Measurements from ENCODE around the gene TSPAN17.

TSPAN17 gene

DNA sequence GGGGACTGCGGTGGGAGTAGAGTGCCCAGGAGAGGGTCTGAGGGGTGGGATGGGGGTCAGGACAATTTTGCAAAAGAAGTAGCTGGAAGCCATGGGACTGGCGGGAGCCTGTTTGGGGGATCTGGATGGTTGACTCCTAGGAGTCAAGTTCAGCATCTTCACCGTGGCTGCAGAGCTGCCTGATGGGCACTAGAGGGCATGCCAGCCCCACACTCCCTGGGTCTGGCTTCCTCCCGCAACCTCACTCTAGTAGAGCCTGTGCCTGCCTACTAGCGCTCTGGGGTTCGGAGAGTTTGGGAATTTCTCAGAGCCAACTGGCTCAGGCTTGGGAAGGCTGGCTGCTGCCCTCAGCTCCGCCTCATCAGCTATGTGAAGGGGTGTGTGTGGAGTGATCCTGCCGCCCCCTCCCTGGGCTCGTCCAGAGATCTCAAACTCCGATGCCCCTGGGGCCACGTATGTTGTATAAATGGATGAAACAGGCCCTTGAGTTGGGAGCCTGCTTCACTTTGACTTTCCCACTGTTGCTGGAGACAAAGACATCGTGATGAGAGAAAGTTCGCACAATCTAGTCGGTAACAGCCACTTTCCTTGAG is 10.8 kb downstream of the TSPAN17 start:
- H3K4me1 ChIP-seq (ENCODE audit: control insufficient read depth, insufficient read depth, low read length), result no peaks in the 10 kb centered on the region
- no peaks in the 10 kb centered on the region for H3K27me3 ChIP-seq (ENCODE audit: control insufficient read depth, insufficient read depth, low read length)
- H3K9me3 ChIP-seq (ENCODE audit: control insufficient read depth, insufficient read depth, low read length), result no peaks in the 10 kb centered on the region
- peaks cover 17% of the 10 kb centered on the region for H3K36me3 ChIP-seq (ENCODE audit: control insufficient read depth, insufficient read depth, low read length)
- no peak overlapping the region for H3K9ac ChIP-seq (ENCODE audit: low read depth, low read length)
- no peak overlapping the region for H3K4me3 ChIP-seq (ENCODE audit: low read depth, low read length)

GRCh38 chr5:176658817-176659511 is 11.7 kb downstream of the TSPAN17 start:
- no peaks in the 10 kb centered on the region for H3K27me3 ChIP-seq (ENCODE audit: control insufficient read depth, insufficient read depth, low read length)
- H3K9ac ChIP-seq (ENCODE audit: low read depth, low read length), result no peak overlapping the region
- H3K9me3 ChIP-seq (ENCODE audit: control insufficient read depth, insufficient read depth, low read length), result no peaks in the 10 kb centered on the region
- no peak overlapping the region for H3K4me3 ChIP-seq (ENCODE audit: low read depth, low read length)
- H3K4me1 ChIP-seq (ENCODE audit: control insufficient read depth, insufficient read depth, low read length), result no peaks in the 10 kb centered on the region
- peaks cover 15% of the 10 kb centered on the region for H3K36me3 ChIP-seq (ENCODE audit: control insufficient read depth, insufficient read depth, low read length)

DNA sequence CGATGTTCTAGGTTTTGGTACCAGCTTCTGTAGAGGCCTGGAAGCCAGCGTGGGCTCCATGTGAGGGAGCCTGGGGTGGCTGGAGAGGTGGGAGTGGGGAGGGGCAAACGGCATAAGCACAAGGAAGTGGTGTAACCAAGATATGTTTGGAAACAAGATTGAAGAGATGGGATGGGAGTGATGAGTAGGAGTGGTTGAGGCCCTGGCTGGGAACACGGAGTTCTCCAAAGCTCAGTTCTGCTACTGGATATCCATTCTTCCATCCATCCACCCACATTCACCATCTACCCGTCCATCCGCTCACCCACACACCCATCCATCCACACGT is 12.2 kb downstream of the TSPAN17 start:
- no peak overlapping the region for H3K9ac ChIP-seq (ENCODE audit: low read depth, low read length)
- no peaks in the 10 kb centered on the region for H3K9me3 ChIP-seq (ENCODE audit: control insufficient read depth, insufficient read depth, low read length)
- no peak overlapping the region for H3K4me3 ChIP-seq (ENCODE audit: low read depth, low read length)
- H3K27me3 ChIP-seq (ENCODE audit: control insufficient read depth, insufficient read depth, low read length), result no peaks in the 10 kb centered on the region
- peaks cover 15% of the 10 kb centered on the region for H3K36me3 ChIP-seq (ENCODE audit: control insufficient read depth, insufficient read depth, low read length)
- no peaks in the 10 kb centered on the region for H3K4me1 ChIP-seq (ENCODE audit: control insufficient read depth, insufficient read depth, low read length)

DNA sequence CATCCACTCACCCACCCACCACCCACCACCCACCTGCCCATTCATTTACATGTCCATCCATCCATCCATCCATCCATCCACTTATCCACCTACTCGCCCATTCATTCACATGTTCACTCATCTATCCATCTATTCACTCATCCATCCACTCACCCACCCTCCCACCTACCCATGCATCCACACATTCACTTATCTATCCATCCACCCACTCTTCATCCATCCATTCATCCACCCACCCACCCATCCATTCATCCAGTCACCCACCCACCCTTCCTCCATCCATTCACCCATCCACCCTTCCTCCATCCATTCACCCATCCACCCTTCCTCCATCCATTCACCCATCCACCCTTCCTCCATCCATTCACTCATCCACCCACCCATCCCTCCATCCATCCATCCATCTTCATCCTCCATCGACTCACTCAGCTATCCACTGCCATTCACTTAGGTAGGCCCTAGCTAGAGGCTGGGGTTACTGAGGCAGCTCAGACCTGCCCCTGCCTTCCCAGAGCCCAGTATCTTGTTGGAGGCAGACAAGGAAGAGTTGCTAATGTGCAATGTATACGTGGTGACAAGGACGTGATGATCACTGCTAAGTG is 12.7 kb downstream of the TSPAN17 start:
- H3K27me3 ChIP-seq (ENCODE audit: control insufficient read depth, insufficient read depth, low read length), result no peaks in the 10 kb centered on the region
- H3K36me3 ChIP-seq (ENCODE audit: control insufficient read depth, insufficient read depth, low read length), result peaks cover 12% of the 10 kb centered on the region
- no peaks in the 10 kb centered on the region for H3K4me1 ChIP-seq (ENCODE audit: control insufficient read depth, insufficient read depth, low read length)
- no peak overlapping the region for H3K9ac ChIP-seq (ENCODE audit: low read depth, low read length)
- no peaks in the 10 kb centered on the region for H3K9me3 ChIP-seq (ENCODE audit: control insufficient read depth, insufficient read depth, low read length)
- no peak overlapping the region for H3K4me3 ChIP-seq (ENCODE audit: low read depth, low read length)

DNA sequence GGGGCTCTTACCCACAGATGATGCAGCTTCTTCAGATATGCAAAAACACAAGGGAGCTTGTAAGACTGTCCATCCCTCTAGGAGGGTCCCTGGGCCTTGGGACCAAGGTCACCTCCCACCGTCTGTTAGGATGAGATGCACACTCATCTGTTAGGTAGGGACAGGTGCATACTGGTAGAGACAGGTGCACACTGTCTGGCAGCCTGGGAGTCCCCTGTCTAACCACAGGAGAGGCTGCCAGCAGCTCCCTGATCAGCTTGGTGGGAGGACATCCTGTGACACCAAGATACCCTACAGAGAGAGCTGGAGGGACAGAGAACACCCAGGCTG is 13.2 kb downstream of the TSPAN17 start:
- Histone ChIP-seq H3K9me3 (ENCODE audit: control insufficient read depth, insufficient read depth, low read length) (no peaks in the 10 kb centered on the region), H3K4me3 (ENCODE audit: low read depth, low read length) (no peak overlapping the region), H3K9ac (ENCODE audit: low read depth, low read length) (no peak overlapping the region), H3K4me1 (ENCODE audit: control insufficient read depth, insufficient read depth, low read length) (no peaks in the 10 kb centered on the region), H3K36me3 (ENCODE audit: control insufficient read depth, insufficient read depth, low read length) (peaks cover 12% of the 10 kb centered on the region), H3K27me3 (ENCODE audit: control insufficient read depth, insufficient read depth, low read length) (no peaks in the 10 kb centered on the region)

DNA sequence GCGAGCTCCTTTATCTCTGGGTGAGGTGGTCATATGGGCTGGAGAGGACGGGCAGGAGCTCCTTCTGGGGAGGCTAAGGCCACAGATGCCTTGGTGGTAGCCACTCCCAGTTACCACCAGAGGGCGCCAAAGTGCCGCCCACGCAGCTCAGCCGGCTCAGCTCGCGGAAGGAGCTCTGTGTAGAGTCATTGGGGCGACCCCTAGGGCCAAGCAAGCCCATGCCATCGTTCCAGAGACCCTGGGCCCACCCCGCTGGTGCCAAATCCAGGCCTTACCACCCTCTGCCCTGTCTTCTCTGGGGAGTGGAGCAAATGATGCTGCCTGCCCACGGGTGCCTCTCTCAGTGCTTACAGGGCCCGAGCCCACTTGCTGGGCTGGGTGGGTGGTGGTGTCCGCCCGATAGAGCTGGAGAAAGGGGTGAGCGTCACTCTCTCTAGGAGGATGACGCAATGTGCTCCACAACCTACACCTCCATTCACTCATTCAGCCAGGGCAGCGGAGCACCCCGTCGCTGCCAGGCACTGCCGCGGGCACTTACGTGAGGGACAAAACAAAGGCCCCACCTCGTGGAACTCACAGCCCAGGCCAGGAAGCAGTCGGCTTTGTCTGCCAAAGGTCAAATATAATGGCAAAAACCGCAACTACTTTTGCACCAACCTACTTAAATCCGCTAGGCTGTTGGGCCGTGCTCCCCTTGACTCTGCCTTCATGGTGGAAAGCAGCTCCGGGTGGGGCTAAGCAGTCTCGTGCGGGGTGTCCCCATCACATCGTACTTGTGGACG is 13.8 kb downstream of the TSPAN17 start:
- H3K36me3 ChIP-seq (ENCODE audit: control insufficient read depth, insufficient read depth, low read length), result peaks cover 12% of the 10 kb centered on the region
- no peak overlapping the region for H3K4me3 ChIP-seq (ENCODE audit: low read depth, low read length)
- H3K9me3 ChIP-seq (ENCODE audit: control insufficient read depth, insufficient read depth, low read length), result no peaks in the 10 kb centered on the region
- H3K27me3 ChIP-seq (ENCODE audit: control insufficient read depth, insufficient read depth, low read length), result no peaks in the 10 kb centered on the region
- no peaks in the 10 kb centered on the region for H3K4me1 ChIP-seq (ENCODE audit: control insufficient read depth, insufficient read depth, low read length)
- no peak overlapping the region for H3K9ac ChIP-seq (ENCODE audit: low read depth, low read length)

DNA sequence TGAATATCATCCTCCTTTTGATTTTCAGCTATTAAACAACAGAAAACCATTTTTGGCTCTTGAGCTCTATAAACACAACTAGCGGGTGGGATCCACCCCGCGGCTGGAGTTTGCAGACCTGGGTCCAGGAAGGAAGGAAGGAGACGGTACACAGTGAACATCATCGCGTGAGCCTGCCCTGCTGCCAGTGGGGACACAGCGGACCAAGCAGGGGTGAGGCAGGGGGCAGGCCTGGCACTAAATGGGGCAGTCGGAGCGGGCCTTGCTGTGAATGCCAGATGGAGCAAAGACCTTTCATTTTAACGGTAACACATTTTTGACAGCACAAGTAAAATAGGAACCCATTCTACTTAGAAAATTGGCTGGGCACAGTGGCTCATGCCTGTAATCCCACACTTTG is 14.4 kb downstream of the TSPAN17 start:
- no peak overlapping the region for H3K4me3 ChIP-seq (ENCODE audit: low read depth, low read length)
- H3K9ac ChIP-seq (ENCODE audit: low read depth, low read length), result no peak overlapping the region
- H3K4me1 ChIP-seq (ENCODE audit: control insufficient read depth, insufficient read depth, low read length), result no peaks in the 10 kb centered on the region
- peaks cover 10% of the 10 kb centered on the region for H3K36me3 ChIP-seq (ENCODE audit: control insufficient read depth, insufficient read depth, low read length)
- H3K27me3 ChIP-seq (ENCODE audit: control insufficient read depth, insufficient read depth, low read length), result no peaks in the 10 kb centered on the region
- H3K9me3 ChIP-seq (ENCODE audit: control insufficient read depth, insufficient read depth, low read length), result no peaks in the 10 kb centered on the region

GRCh38 chr5:176662371-176663333 is 15.4 kb downstream of the TSPAN17 start:
- Histone ChIP-seq H3K27me3 (ENCODE audit: control insufficient read depth, insufficient read depth, low read length) (no peaks in the 10 kb centered on the region), H3K4me1 (ENCODE audit: control insufficient read depth, insufficient read depth, low read length) (no peaks in the 10 kb centered on the region), H3K4me3 (ENCODE audit: low read depth, low read length) (no peak overlapping the region), H3K36me3 (ENCODE audit: control insufficient read depth, insufficient read depth, low read length) (peaks cover 3% of the 10 kb centered on the region), H3K9ac (ENCODE audit: low read depth, low read length) (no peak overlapping the region), H3K9me3 (ENCODE audit: control insufficient read depth, insufficient read depth, low read length) (no peaks in the 10 kb centered on the region)

DNA sequence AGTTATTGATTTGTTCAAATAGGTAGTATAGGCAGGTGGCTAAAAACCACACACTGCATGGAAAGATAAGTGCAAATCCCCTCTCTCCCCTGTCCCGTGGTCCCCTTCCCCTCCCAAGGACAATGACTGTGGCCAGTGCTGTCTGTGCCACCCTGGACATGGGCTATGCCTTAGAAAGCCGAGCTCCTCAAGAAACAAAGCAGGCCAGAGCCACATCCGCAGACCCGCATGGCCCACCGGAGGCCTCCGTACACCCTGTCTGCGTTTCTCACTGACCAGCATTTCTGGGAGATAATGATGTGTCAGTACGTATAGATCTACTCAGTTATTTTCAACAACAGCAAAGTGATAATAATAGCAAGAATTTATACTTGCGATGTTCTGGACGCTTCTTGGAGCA is 16.3 kb downstream of the TSPAN17 start:
- Histone ChIP-seq H3K9me3 (ENCODE audit: control insufficient read depth, insufficient read depth, low read length) (no peaks in the 10 kb centered on the region), H3K27me3 (ENCODE audit: control insufficient read depth, insufficient read depth, low read length) (no peaks in the 10 kb centered on the region), H3K4me3 (ENCODE audit: low read depth, low read length) (no peak overlapping the region), H3K4me1 (ENCODE audit: control insufficient read depth, insufficient read depth, low read length) (no peaks in the 10 kb centered on the region), H3K36me3 (ENCODE audit: control insufficient read depth, insufficient read depth, low read length) (no peaks in the 10 kb centered on the region), H3K9ac (ENCODE audit: low read depth, low read length) (no peak overlapping the region)

DNA sequence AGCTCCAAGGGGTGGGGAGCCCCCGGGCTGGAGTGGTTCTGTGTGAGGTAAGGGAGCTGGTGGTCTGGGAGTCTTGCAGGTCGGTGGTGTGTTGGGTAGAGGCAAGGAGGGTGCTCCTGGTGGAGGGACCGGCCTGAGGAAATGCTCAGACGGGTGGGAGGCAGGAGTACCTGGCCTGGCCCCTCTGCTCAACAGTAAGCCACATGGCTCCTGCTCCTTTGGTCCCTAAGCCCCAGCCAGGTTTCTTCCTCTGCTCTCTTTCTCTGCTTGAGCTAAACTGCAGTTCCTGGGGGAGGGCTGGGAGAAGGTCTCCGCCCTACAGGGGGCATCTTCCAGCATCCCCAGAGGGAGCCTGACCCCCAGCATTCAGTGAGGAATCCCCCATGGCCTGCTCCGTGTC is 17.2 kb downstream of the TSPAN17 start:
- Histone ChIP-seq H3K9me3 (ENCODE audit: control insufficient read depth, insufficient read depth, low read length) (no peaks in the 10 kb centered on the region), H3K4me1 (ENCODE audit: control insufficient read depth, insufficient read depth, low read length) (no peaks in the 10 kb centered on the region), H3K27me3 (ENCODE audit: control insufficient read depth, insufficient read depth, low read length) (no peaks in the 10 kb centered on the region), H3K36me3 (ENCODE audit: control insufficient read depth, insufficient read depth, low read length) (no peaks in the 10 kb centered on the region), H3K4me3 (ENCODE audit: low read depth, low read length) (no peak overlapping the region), H3K9ac (ENCODE audit: low read depth, low read length) (no peak overlapping the region)

- Histone ChIP-seq H3K4me3 (ENCODE audit: low read depth, low read length) (no peak overlapping the region), H3K27me3 (ENCODE audit: control insufficient read depth, insufficient read depth, low read length) (no peaks in the 10 kb centered on the region), H3K9me3 (ENCODE audit: control insufficient read depth, insufficient read depth, low read length) (no peaks in the 10 kb centered on the region), H3K9ac (ENCODE audit: low read depth, low read length) (no peak overlapping the region), H3K36me3 (ENCODE audit: control insufficient read depth, insufficient read depth, low read length) (no peaks in the 10 kb centered on the region), H3K4me1 (ENCODE audit: control insufficient read depth, insufficient read depth, low read length) (no peaks in the 10 kb centered on the region)
These were observed 17.6 kb downstream of the TSPAN17 start for GRCh38 chr5:176664886-176665285.
